Stimulated activated CD8-positive, alpha-beta memory T cell treated with anti-CD3 and anti-CD28 coated beads, Interleukin-15, amount 100 ng/mL, for 1 hour (primary cell): ENCODE results near the gene LSP1.
"Not testable (repeated sequence)": the region's sequence is repeated elsewhere in the genome, so short reads cannot be mapped to it uniquely, and the experiment has no call there.

Experiments used
- DNase-seq: peaks from one replicate; pipeline ENCODE4 v3.0.0-alpha.2; 2020; ENCODE audit warnings: low read depth

Gene LSP1

GRCh38 chr11:1864831-1865665 lies 12.2 kb downstream of the LSP1 start:
- no peak for DNase-seq

- no peak for DNase-seq
Measured at GRCh38 chr11:1866226-1866625, 13.3 kb downstream of the LSP1 start.

GRCh38 chr11:1866776-1867175 lies 13.9 kb downstream of the LSP1 start:
- DNase-seq: no peak

- DNase-seq: no peak
Measured at GRCh38 chr11:1867381-1867780, 14.5 kb downstream of the LSP1 start.

- no peak for DNase-seq
Measured at GRCh38 chr11:1868056-1868635, 15.3 kb downstream of the LSP1 start.

GRCh38 chr11:1868636-1869291 lies 15.9 kb downstream of the LSP1 start:
- DNase-seq: no peak

GRCh38 chr11:1869427-1870325 lies 16.8 kb downstream of the LSP1 start:
- DNase-seq: no peak

GRCh38 chr11:1870326-1870696 lies 17.4 kb downstream of the LSP1 start:
- no peak for DNase-seq

- DNase-seq: no peak
Measured at GRCh38 chr11:1870721-1871466, 18.0 kb downstream of the LSP1 start.

- no peak for DNase-seq
Measured at GRCh38 chr11:1871531-1871930, 18.6 kb downstream of the LSP1 start.

GRCh38 chr11:1872267-1872985 lies 19.5 kb downstream of the LSP1 start:
- DNase-seq: no peak

- no peak for DNase-seq
Measured at GRCh38 chr11:1873048-1873812, 20.3 kb downstream of the LSP1 start.

- not testable (repeated sequence) for DNase-seq
Measured at GRCh38 chr11:1873813-1874150, 20.9 kb downstream of the LSP1 start.

GRCh38 chr11:1874441-1875092 lies 21.7 kb downstream of the LSP1 start:
- DNase-seq: not testable (repeated sequence)

- no peak for DNase-seq
Measured at GRCh38 chr11:1875093-1875850, 22.4 kb downstream of the LSP1 start.

- not testable (repeated sequence) for DNase-seq
Measured at GRCh38 chr11:1875851-1876301, 23.0 kb downstream of the LSP1 start.

- DNase-seq: no peak
Measured at GRCh38 chr11:1876361-1877063, 23.6 kb downstream of the LSP1 start.
